HG03159 (cell line): ENCODE results near the gene PRKN.

ENCODE experiments used
- ATAC-seq: cut with Tn5 transposase; IDR thresholded peaks from one replicate; pipeline ENCODE4 v1.9.1; 2021; ENCODE audit warnings: mild to moderate bottlenecking, moderate library complexity; ENCODE audit not compliant: unreplicated experiment

PRKN gene

GRCh38 chr6:162711376-162711775 is 16.2 kb downstream of the PRKN start:
- no peak for ATAC-seq

DNA sequence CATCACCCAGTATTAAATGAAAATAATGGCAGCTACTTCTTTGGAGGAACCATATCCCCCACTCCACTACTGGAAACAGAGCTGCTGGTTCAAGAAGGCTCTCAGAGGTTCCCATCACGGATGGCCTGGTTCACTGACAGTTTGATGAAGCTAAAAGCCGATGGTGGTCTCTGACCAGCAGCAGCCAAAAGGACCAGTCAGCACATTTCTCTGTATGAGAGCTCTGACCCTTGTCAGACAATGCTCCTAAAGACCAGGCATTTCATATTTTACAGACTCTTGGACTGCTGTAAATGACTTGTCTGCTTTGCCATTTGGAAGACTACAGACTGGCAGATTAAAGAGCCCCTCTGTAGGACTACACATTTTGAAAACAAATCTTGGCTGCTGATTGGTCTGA is 16.6 kb downstream of the PRKN start:
- no peak for ATAC-seq

GRCh38 chr6:162710419-162710818 is 17.1 kb downstream of the PRKN start:
- ATAC-seq, result no peak

DNA sequence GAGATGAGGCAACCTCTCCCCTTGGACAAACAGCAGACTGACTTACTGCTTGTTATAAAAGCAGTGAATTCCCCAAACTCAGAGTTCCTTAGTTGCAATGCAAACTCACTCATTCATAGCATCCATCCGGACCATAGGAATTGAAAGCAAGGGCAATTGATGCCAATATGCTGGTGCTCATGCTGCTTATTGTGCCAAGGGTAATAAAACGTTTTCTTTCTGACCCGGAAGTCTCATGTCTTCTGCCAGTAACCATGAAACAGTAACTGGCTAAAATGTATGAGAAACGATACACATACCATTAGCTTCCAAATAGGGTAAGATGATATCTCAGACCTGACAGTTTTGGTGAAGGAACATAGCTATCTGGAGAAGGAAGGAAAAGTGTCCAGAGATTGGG is 18.1 kb downstream of the PRKN start:
- ATAC-seq, result no peak

GRCh38 chr6:162708971-162709370 is 18.6 kb downstream of the PRKN start:
- ATAC-seq, result no peak

DNA sequence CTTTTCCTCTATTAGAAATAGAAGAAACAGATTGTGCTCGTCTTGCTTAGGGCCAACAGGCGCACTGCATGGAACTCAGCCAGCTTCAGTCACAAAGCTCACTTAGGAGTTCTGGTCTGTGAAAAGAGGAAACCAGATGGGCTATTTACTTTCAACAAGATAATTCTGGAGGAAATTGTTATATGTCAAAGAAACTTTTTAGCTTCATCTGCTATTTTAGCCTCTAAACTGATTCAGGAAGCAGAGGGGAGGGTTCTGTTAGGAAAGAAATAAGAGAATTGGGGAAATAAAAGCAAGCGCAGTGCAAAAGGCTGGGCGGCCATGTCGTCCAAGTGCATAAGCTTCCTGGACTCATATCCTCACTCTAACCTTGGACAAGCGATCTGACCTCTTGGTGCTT is 21.3 kb downstream of the PRKN start:
- no peak for ATAC-seq

DNA sequence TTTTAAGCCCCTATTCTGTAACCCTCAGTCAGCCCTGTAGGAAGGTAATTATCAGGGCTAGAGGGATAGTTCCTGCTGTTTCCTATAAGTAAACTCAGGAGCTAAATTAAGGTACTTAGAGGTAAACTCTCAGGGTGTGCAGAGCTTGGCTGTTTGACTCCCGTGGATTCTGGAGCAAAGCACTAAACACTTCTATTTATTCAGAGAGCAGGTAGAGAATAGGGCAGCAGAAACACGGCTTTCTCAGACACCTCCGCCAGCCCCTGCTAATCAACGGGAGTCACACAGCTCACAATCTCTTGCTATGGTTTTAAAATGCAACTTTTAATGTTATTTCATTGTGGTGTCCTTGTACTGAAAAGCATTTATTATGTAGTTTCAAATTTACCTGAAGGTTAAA is 21.8 kb downstream of the PRKN start:
- no peak for ATAC-seq

DNA sequence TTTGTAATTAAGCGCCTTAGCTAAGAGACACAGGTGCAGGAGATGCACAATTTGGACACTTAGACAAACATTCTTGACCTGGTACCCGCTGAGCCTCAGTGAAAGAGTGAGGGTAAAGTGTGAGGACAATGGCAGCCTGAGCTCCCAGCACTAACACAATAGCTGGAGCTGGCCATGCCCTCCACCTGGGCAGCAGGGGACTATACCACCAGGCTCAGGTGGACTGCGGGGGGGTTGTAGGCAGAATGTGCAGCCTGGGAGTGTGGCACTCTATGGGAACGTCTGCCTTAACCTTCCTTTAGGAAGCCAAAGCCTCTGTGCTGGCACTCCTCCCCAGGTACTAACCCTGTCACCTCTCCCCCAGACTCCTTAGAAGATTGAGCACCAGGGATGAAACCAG is 23.6 kb downstream of the PRKN start:
- ATAC-seq, result no peak

- ATAC-seq, result no peak
Observed at GRCh38 chr6:162702446-162702845, 25.1 kb downstream of the PRKN start.

DNA sequence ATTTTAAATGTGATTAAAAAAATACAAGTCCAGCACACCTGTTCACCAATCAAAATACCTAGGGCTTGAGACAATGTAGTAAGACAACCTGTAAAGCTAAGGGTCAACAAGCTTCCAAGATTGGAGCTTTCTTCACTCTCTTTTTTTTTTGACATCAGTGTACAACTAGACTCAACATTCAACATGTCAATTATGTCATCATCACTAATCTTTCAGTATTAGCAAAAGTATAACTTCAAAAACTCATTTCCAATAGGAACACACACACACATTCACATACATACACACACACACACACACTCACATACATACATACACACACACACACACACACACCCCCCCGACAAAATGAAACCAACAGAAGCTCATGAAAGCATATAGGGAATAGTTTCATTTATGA is 26.0 kb downstream of the PRKN start:
- ATAC-seq, result no peak

DNA sequence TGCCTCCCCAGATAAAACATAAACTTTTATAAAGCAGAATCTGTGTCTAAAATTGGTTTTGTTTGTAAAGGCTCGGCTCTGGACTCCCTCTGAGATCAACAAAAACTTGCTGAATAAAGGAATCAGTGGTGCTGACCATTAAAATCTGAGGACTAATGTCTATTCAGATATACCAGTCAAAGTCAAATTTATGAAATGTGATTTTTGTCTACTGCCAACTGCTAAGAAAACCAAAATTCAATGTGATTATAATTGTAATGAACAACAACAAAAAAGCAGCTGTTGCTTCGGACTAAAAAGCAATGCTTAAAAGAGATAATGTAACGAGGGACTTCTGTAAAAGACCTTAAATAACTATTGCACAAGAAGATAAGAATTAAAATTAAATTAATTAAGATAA is 26.6 kb downstream of the PRKN start:
- no peak for ATAC-seq

GRCh38 chr6:162699961-162700360 is 27.6 kb downstream of the PRKN start:
- ATAC-seq, result no peak

- ATAC-seq, result no peak
Observed at GRCh38 chr6:162698440-162698839, 29.1 kb downstream of the PRKN start.

DNA sequence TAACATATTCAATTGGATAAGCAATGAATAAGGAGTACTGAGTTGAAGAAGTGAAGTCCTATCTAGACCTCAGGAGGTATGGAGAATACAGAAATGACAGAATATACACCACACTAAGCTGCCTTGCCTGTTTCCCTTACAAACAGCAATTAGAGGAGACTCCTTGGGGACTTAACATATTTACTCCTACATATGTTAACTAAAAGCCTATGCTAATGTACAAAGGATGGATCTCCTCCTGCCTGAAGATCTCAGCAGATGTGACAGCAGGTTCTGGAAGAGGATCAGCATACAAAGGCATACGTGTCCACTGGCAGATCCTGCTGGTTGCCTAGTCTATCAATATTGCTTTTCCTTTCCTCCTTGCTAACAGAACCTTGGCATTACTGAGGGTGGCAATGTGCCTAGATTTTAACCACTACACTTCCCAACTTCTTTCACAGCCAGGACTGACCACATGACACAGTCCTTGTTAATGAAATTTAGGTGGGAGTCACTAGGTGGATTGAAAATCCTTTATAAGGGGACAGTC is 29.6 kb downstream of the PRKN start:
- no peak for ATAC-seq

- no peak for ATAC-seq
Observed at GRCh38 chr6:162690158-162690557, 37.4 kb downstream of the PRKN start.

DNA sequence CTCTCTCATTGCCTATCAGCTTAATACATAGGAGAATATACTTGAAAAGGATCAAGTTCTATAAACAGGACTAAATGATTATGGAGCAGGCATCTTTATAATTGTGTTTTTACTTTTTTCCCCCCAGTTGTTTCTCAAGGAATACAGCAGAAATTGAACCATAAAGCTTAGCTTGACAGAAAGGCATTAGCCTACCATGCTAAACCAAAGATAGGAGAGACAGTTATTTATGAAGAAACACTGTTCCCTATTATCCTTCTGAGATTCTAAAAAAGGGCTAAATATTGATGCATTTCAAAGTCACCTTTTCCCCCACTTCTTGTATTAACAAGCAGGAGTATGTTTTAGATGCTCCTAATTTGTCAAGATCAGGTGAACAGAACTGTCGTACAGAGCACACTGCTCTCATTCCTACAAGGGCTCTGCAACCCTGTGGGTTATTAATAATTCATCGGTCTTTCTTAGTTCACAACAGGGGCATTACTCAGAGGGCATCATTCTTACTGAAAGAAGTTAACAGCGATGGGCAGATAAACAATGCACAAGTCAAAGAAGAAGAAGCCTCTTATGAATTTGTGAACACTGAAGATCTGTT is 38.7 kb downstream of the PRKN start:
- no peak for ATAC-seq

- no peak for ATAC-seq
Observed at GRCh38 chr6:162685586-162685985, 42.0 kb downstream of the PRKN start.

GRCh38 chr6:162684961-162685360 is 42.6 kb downstream of the PRKN start:
- no peak for ATAC-seq

DNA sequence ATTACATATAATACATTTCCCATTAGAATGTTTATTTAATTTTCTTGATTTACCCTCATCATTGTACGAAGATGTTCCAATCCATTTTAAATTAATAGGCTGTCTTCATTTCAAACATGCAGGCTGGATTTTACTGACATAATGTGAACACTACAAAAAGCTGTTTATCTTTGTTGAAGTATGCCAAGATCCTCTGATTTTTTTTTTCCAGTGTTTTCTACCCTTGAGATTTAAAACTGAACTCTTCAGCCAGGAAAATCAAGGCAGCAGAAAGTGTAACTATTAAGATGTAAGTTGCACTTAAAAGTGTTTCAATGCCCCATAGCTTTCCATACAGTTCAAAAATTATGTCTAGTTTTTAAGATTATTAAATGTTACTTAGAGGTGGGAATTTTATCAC is 43.5 kb downstream of the PRKN start:
- ATAC-seq, result no peak

DNA sequence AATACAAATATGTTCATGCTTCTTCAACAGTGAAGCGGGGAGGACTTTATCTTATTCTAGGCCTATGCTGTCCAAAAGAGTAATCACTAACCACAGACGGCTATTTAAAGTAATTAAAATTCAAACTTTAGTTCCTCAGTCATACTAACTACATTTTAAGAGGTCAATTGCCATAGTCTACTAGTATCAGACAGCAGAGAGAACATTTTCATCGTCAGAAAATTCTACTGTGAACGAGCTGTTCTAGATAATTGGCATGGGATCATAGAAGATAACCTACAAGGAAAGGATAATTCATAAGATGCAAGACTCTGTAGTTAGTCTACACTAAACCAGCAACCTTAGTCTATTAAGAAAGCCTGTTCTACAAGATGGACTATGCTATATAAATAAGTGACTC is 44.4 kb downstream of the PRKN start:
- no peak for ATAC-seq

GRCh38 chr6:162681447-162681846 is 46.1 kb downstream of the PRKN start:
- no peak for ATAC-seq

- ATAC-seq, result no peak
Observed at GRCh38 chr6:162680871-162681270, 46.7 kb downstream of the PRKN start.

GRCh38 chr6:162680367-162680766 is 47.2 kb downstream of the PRKN start:
- no peak for ATAC-seq
